ENCODE data around the gene FER.

DNA sequence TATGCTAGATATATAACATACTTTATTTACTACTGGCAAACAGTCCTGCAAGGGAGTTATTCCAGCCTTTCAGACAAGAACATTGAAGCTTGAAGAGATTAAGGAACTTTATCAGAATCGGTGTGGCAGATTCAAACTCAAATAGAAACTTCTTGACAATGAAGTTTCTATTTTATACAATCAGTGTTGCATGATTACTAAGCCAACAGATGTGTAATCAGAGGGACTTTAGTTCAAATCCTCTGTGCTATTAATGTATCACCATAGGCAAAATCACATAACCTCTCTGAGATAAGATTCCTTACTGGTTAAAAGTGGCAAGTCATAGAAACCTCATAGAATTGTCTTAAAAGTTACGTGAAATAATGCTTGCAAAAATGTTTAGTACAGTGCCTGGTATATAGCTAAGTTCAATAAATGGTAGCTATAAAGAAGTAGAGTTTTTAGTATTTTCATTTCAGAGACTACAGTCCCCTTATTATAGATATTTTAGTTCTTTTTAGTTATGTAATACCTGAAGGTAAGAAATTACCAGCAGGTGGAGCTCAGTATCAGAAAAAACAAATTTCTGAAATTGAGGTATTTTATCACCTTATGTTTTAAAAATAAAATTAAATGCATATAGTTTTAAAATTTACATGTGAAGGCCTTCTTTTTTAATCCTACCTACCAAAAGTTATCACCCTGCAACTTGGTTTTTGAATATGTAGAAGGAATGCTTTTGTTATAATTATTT lies 172.1 kb downstream of the FER start:
- TF ChIP-seq POLR2A (IDR thresholded peaks at IDR 0.05) (no peak), CTCF (IDR thresholded peaks at IDR 0.05) (peak in 3 of 6 experiments; percentile 11 to 42 (median 21))
